Stimulated activated CD8-positive, alpha-beta memory T cell treated with anti-CD3 and anti-CD28 coated beads, Interleukin-12 subunit alpha, Interleukin-12 subunit beta, amount 100 ng/mL, for 1 hour (primary cell): ENCODE results near the gene OVCA2.
"Not testable (repeated sequence)": the region's sequence is repeated elsewhere in the genome, so short reads cannot be mapped to it uniquely, and the experiment has no call there.

Experiments
- DNase-seq: peaks from one replicate; pipeline ENCODE4 v3.0.0-alpha.2; 2020; ENCODE audit warnings: low read depth

Gene OVCA2

DNA sequence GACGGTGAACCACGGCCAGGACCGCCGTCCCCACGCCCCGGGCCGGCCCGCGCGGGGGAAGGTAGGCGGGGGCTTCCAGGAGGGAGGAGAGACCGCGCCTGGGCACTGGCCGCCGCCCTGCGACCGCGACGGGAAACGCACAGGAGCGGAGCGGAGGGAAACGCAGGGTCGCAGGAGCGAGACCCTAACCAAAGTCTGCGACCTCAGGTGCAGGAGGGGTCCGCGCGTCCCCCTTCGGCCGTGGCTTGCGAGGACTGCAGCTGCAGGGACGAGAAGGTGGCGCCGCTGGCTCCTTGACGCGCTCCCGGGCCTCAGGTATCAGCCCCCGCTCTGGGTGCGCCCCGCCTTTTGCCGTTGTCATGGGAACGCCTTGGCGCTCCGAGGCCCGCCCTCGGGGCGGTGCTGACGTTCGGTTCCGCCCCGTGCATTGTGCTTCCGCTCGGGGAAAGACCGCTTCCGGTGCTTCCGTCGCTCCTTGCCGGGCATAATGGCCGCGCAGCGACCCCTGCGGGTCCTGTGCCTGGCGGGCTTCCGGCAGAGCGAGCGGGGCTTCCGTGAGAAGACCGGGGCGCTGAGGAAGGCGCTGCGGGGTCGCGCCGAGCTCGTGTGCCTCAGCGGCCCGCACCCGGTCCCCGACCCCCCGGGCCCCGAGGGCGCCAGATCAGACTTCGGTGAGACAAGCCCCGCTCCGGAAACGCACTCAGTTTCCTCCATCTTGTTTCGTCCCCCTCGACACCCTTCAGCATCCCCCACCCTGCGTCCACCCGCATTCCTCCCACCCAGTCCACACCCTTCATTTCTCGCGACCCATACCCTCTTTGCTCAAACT is at the start of gene OVCA2:
OVCA2 (plus strand) TSS at position 462 of the 829 bp plus-strand sequence; CDS start at position 488, 26 bp downstream.
- peak; percentile 97 for DNase-seq

DNA sequence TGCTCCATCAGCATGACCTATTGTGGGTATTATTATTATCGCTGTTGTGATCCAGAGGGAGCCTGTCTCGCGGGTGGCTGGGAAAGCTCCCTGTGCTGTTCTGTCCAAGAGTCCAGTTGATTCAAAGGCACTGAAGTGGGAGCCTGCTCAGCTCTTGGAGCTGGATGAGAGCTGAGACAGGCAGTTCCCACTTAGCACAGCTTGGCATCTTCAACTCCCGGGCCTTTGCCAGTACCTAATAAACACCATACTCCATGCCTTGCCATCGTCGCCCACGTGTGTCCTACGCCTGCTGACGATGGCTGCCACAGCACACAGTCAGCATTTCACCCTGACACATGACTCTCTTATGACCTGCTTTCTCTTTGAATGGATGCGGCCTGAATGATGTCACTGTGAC is 49.3 kb upstream of the OVCA2 start:
- no peak for DNase-seq

DNA sequence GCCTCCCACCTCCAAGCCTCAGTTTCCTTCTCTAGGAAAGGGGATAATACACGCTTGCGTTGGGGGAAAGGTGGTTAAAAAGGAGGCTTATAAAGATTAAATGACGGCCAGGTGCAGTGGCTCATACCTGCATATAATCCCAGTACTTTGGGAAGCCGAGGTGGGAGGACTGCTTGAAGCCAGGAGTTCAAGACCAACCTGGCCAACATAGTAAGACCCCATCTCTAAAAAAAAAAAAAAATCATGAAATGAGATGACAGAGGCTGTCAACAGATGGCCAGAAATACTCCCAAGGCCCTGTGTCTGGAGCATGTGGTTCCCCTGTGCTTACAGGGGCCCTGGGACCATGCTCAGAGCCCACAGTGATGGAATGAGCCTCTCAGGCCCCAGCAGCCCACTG is 47.1 kb upstream of the OVCA2 start:
- no peak for DNase-seq

DNA sequence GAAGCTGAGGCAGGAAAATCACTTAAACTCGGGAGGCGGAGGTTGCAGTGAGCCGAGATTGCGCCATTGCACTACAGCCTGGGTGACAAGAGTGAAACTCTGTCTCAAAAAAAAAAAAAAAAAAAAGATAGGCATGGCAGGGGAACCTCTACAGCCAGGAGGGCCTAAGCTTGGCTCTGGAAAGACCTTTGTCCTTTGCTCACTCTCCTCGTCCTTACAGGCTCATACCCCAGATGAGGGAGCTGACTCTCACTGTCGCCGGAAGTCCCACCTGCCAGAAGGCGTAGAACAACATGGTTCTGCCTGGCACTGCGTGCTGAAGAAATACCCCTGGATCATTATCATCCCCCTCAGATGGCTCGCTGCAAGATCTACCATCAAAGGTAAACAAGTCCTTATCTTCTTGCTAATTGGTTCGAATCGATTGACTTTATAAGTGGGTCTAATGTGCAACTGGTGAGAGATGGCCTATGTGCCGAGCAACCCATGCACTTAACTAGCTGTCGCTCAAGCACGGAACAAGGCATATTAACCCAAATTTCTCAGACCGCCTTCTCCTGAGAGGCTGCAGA is 46.4 kb upstream of the OVCA2 start:
- no peak for DNase-seq

DNA sequence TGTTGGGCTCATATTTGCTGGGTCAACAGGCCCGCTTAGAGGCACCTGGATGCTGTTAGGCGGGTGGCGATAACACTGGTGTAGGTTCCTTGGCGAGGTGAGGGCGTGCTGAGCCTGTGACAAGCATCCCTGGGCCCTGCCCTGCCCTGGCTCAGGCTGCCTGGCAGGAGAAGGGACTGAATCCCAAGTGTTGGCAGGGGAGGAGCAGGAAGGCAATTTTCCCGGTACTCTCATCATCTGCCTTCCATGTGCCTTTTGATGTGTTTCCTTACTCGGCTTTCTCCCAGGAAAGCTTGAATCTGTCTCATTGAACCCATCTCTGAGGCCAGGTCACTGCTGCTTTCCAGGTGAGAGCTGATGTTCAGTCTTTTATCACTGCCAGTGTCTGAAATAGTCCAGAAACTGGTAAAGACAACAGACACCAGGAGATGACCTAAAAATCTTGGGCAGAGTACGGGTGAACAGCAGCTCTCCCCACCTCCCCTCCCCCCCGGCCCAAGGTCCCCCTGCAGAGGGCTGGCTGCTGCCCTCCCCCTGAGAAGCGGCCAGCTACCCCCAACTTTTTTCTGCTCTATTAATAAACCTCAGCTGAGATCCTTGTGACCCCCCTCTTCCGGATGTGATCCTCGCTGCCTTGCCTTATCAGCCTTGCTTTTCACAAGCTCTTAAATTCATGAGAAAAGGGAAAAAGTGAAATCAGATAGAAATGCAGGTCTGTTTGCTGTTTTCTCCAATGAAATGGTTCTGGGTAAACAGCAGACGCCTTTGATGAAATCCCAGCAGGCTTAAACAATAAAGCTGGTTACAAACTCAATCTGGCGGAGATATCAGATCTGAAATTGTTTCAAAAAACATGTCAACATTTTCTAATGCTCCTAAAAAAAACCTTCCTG is 45.7 kb upstream of the OVCA2 start:
- no peak for DNase-seq

DNA sequence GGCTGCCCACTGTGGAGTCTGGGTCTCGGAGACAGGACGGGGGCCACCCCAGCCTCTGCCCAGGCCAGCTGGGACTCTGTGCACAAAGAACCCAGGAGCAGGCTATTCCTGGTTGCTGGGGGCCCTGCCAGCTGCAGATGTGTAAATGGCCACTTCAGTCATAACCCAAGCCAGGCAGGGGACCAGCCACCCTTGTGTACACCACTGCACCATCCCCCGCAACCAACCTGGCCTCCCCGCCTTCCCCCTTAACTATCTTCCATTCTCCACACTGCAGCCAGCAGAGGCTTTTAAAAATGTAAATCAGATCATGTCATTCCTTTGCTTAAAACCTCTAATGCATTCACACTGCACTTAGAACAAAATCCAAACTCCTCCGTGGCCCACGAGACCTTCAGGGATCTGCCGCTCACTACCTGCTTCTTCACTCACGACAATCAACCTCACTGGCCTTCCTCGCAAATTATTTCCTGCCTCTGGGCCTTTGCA is 45.0 kb upstream of the OVCA2 start:
- no peak for DNase-seq

DNA sequence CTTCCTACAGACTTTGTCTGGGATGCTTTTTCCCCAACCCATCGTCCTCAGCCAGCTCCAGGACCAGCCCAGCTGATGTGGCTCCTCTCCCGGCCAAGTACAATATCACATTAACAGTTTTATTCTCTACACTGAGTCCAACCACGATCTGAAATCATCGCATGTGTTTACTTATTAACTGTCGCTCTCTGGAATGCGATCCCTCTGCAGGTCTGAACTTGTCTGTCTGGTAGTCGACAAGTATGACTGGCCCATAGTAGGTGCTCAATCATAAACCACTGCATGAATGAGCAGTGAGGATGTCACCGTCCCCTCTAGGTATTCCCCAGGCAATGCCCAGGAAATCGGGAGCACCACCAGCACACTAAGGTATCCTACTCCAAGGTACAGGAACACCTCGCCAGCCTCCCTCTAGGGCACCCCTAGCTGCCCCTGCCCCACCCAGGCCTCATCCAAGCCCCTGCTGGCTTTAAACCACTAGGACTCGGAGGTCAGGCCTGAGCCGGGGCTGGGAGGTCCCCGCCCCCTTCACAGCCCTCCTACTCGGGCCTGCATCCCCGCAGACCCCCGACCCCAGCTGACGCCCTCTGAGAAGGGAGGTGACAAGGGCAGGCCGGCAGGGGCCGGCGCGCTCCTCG is 44.4 kb upstream of the OVCA2 start:
- DNase-seq, result no peak

DNA sequence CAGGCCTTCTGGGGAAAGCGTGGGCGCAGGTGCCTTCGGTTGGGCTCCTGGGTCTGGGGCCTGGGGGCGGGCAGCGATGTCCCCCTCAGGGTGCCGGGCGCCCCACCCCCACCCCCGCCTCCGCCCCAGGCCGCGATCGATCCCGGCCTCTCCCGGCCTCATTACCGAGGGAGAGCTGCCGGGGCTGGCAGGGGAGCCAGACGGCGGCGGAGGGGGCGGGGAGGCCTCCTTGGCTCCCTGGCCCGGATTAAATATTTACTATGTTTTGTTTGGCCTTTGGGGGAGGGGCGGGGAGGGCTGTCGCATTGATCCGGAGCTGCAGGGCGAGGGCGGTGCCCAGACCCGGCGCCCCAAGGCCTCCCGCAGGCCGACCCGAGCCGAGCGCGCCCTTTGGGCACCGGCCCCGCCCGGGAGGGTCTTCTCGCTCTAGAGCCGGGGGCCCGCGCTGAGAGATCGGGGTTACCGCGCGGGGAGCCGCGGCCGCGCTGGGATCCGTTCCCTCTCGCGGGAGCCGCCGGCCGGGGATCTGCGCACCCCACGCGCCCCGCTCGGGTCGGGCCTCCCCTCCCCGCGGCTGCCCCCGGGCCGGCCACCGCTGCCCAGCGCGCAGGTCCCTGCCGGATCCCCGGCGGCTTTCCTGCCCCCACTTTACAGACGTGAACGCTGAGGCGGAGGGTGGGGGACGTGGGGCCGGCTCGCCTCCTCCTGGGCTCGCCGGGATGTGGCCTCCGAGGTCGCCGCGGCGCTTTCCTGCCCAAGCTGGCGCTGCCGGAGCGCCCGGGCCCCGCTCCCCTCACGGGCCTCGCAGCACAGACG is 43.7 kb upstream of the OVCA2 start:
- DNase-seq, result no peak

DNA sequence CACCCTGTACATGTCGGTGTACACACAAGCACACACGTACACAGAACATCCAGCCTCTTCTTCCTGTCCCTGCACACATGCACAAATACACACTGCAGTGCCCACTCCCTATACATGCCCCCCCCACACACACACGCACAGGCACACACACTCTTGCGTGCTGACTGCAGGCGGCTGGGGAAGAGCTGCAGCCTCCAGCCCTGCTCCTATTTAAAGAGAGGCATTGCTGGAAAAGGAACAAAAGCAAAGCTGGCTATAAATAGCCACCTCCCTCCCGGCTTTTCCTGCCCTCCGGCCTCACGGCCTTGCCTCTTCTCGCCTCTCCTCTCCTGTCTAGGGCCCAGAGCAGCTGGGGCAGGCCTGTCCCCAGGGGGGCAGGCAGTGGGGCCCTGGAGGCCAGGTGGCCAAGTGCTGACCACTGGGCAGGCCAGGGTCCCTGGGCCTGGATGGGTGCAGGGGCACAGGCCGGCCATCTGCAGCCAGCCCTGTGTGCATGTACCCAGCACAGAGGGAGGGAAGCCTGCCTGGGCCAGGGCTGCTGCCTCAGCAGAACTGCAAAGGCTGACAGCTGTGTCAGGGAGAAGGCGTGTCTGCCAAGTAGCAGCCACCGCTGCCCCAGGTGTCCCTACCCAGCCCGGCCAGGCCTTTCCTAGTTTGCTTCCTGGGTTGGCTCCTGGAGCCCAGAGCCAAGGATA is 42.1 kb upstream of the OVCA2 start:
- DNase-seq, result no peak

DNA sequence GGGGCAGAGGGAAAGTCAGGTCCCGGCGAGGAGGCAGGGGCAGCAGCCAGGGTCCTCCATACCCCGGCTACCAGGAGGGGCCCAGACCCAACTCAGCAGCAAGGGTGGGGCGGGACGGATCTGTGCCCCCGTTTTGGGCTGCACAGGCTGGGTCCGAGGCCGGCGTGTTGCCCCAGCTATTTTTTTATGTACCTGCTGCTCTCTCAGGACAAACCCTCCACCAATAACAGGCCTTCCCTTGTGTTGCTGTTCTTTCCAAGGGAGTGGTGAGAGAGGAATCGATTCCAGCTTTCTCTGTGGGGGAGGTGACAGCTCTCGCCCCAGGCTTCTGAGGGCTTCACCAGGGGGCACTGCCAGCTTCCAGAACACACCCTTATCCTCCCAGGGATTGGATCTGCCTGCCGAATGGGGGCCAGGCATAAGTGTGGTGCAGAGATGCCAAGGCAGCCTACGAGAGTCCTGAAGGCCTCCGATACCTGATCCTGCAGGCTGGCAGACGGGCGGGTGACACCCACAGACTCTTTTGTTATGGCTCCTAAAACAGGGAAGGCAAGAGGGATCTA is 39.0 kb upstream of the OVCA2 start:
- no peak for DNase-seq

DNA sequence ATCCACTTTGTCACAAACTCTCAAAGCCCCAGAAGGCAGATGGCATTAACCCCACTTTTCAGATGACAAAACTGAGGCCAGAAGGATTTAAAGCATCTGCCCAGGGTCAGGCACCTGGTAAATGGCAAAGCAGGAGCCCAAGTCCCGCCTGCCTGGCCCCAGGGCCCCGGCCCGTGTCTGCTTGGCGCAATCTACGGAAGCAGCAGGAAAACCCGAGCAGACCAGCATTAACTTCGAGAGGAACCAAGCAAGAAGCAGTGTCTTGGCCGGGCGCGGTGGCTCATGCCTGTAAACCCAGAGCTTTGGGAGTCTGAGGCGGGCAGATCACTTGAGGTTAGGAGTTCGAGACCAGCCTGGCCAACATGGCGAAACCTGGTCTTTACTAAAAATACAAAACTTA is 38.3 kb upstream of the OVCA2 start:
- DNase-seq, result no peak

DNA sequence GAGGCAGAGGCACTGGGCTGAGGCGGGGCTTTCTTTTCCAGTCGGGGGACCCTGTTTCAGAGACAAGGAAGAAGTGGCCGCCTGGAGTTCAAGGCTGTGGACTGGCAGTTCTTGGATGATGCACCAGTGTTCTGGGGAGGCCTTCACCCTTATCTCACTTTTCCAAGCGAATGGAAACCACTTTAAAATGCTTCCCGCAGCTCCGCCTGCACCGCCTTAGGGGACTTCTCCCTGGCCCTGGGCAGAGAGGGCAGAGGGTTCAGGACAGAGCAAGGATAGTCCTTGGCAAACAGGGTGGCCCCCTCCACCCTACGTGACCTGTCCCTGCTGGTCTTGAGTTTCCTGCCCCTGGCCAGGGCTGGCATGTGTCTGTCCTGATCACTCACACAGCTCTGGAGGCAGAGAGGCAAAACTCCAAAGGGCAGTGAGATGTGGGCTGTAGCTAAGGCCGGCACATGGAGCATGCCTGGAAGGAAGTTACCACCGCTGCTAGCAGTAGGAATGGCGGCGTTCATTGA is 37.3 kb upstream of the OVCA2 start:
- DNase-seq, result no peak

DNA sequence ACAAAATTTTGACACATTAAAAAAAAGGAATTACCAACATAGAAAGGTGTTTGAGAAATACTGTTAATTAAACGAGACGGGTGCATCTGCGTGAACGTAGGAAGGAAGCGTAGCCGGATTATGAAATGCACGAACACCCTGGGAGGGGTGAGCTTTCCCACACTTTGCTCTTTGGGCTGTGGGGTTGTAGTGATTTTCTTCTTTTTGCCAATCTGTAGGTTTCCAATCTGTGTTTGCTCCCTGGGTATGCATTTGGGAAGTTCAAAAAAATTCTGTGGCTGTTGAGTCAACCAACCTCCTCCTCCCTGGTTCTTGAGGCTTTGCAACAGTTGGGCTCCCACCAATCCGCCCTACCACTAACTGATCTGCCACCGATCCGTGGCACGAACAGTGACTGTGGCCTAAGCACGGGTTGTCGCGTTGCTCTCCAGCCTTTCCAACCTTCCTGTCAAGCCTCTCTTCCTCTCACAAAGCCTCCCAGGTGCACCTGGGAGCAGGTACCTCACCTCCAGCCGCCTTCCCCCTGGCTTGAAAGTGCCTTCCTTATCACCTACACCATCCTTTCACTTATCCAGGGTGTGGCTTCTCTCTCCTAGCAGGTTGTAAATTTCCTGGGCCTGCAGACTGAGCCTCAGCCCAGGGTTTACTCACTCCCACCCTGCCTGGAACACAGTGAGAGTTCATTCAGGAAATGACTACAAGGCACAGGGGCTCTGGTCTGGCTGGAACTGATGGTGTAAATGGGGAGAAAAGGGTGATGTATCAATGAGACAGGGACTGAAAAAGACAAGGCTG is 33.3 kb upstream of the OVCA2 start:
- DNase-seq, result no peak

DNA sequence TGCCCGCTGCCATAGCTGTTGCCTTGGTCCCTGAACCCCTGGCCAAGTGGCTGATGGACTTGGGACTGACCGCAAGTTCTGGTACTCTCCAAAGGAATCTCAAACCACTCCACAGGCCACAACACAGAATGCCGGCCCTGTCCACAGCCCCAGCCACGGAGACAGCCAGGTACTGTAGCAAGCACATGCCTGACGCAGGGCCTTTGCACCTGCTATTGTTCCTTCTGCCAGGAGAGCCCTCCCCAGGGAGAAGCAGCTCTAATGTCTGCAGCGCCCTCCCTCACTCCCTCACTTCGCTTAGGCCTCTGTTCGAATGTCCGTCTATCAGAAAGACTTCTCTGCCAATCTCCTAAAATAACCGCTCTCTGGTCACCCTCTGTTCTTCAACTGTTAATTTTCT is 32.1 kb upstream of the OVCA2 start:
- DNase-seq, result no peak

DNA sequence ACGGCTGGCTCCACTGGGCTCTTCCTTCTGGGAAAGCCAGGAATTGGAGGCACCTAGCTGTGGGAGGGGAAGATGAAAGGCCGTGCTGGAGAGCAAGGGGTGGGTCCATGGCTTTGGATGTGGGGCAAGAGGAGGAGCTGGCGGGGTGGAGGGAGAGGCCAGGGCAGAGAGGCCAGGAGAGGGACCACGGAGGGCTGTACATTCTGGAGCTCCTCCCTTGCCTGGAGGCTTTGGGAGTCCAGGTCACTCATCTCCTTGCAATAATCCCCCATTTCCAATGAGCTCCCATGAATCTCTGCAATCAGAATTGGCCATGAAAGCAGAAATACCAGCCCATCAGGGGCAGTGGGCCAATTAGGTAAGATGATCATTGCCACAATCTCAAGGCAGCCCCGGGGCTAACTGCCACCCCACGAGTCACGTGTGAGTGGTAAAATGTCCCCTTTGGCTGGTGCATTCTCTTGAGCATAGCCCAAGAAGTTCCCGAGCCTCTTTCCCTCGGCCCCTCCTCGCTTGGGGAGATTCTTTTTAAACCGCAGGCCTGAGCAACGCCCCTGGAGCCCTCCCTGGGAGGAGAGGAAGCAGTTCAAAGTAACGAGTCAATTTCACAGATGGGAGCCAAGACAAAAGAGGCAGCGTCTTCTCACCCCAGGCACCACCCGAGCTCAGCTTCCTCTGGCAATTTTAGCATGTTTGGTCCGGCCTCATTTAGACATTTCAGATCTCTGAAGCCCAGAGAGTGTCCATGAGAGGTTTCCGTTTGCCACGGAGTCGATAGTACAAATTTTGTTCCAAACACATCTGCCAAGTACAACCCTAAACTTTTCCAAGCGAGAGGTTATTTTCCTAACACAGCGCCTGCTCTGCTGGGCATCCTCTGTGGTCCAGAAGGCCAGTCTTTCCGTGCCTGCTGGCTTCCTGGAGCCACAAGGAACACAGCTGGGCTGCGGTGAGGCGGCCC is 30.1 kb upstream of the OVCA2 start:
- no peak for DNase-seq

DNA sequence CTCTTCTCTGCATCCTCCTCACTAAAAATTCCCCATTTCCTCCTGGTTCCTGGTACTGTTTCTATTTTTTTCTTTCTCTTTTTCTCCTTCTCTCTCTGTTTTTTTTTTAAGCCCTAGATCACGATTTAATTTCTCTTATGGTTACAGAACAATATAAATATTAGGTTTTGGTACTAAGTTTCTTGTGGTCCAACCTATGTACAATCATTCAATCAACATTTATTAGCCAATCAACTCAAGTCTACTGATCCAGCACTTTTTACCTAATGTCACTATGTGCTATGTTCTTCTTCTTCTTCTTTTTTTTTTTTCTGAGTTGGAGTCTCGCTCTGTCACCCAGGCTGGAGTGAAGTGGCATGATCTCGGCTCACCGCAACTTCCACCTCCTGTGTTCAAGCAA is 29.3 kb upstream of the OVCA2 start:
- no peak for DNase-seq

DNA sequence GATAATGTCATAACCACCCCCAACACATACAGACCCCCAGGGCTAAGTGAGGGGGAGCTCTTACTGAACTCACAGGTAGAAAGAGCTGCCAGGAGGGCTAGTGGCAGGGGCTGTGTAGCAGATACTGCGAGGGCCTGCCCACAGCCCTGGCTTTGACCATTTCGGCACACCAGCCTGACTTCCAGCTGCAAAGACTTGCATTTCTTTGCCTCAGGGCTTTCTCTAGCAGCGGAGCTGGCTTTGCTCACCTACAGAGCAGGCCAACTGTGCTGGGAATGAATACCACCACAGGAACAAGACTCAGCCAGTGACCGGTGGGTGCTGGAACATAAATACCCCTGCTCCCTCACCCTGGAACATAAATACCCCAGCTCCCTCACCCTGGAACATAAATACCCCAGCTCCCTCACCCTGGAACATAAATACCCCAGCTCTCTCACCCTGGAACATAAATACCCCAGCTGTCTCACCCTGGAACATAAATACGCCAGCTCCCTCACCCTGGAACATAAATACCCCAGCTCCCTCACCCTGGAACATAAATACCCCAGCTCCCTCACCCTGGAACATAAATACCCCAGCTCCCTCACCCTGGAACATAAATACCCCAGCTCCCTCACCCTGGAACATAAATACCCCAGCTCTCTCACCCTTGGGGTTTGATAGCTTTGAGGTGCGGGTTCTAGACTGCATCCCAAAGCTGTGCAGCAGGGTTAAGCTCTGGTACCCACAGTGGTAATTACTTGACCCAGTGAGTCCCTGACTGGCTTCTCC is 28.4 kb upstream of the OVCA2 start:
- not testable (repeated sequence) for DNase-seq
